Measurements from ENCODE around the gene WNT7B. TPM values are rescaled to one million over a fixed set of nuclear protein-coding genes. Genes with fewer than 3 reads are reported as not detected.

WNT7B gene
- total and polyA plus RNA-seq, 2 experiments from 2014 or later = 0.10 TPM; not detected in 1

GRCh38 chr22:46010207-46010867 is 33.4 kb upstream of the WNT7B start:
- Histone ChIP-seq H3K4me2 (no peak overlapping the region), H2AFZ (no peak overlapping the region), H3K4me3 (no peak overlapping the region), H3K27ac (ENCODE audit: low read depth) (no peak overlapping the region), H3K36me3 (ENCODE audit: insufficient read depth) (no peaks in the 10 kb centered on the region), H3K9me2 (ENCODE audit: insufficient read depth) (no peaks in the 10 kb centered on the region), H3K79me2 (replicated peaks; ENCODE audit: insufficient read depth) (no peaks in the 10 kb centered on the region), H3F3A (replicated peaks; ENCODE audit: low read depth) (no peaks in the 10 kb centered on the region), H3K4me1 (ENCODE audit: insufficient read depth) (peaks cover 3% of the 10 kb centered on the region; the same call in 1 of the 2 replicates), H3K27me3 (ENCODE audit: insufficient read depth) (no peaks in the 10 kb centered on the region), H4K20me1 (replicated peaks; ENCODE audit: insufficient read depth) (no peaks in the 10 kb centered on the region)
- Mint-ChIP-seq H3K4me3 (no peak overlapping the region), H3K36me3 (ENCODE audit: low read depth) (no peaks in the 10 kb centered on the region), H3K9me3 (no peaks in the 10 kb centered on the region), H3K27ac (no peak overlapping the region), H3K4me1 (peaks cover 8% of the 10 kb centered on the region), H3K27me3 (ENCODE audit: insufficient read depth, low read depth, poor library complexity) (peaks cover 9% of the 10 kb centered on the region)
- DNase-seq (ENCODE audit: low spot score) (no peak), ATAC-seq (no peak)
- no peak for TF ChIP-seq REST (IDR thresholded peaks at IDR 0.05; ENCODE audit: unreplicated experiment)
- TF ChIP-seq CREB1 (CRISPR knock-in tag; IDR thresholded peaks at IDR 0.05; ENCODE audit: low read depth) = no peak
- no peak for TF ChIP-seq EZH2 (IDR thresholded peaks at IDR 0.05; ENCODE audit: low read depth, unreplicated experiment)
- TF ChIP-seq STAT1 (IDR thresholded peaks at IDR 0.05; ENCODE audit: unreplicated experiment) = no peak
- TF ChIP-seq ZNF114 (CRISPR knock-in tag; IDR thresholded peaks at IDR 0.05) = no peak
- TF ChIP-seq, protein P1, sequence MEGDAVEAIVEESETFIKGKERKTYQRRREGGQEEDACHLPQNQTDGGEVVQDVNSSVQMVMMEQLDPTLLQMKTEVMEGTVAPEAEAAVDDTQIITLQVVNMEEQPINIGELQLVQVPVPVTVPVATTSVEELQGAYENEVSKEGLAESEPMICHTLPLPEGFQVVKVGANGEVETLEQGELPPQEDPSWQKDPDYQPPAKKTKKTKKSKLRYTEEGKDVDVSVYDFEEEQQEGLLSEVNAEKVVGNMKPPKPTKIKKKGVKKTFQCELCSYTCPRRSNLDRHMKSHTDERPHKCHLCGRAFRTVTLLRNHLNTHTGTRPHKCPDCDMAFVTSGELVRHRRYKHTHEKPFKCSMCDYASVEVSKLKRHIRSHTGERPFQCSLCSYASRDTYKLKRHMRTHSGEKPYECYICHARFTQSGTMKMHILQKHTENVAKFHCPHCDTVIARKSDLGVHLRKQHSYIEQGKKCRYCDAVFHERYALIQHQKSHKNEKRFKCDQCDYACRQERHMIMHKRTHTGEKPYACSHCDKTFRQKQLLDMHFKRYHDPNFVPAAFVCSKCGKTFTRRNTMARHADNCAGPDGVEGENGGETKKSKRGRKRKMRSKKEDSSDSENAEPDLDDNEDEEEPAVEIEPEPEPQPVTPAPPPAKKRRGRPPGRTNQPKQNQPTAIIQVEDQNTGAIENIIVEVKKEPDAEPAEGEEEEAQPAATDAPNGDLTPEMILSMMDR (conservative IDR thresholded peaks at IDR 0.05; ENCODE audit: low read depth in 2 of 2) = no peak
- TF ChIP-seq ZNF331 (CRISPR knock-in tag; IDR thresholded peaks at IDR 0.05; ENCODE audit: low read depth) = no peak
- TF ChIP-seq POLR2AphosphoS5 (IDR thresholded peaks at IDR 0.05; ENCODE audit: low read depth) = no peak
- TF ChIP-seq ZNF462 (CRISPR knock-in tag; IDR thresholded peaks at IDR 0.05) = no peak
- TF ChIP-seq EZH2phosphoT487 (IDR thresholded peaks at IDR 0.05; ENCODE audit: unreplicated experiment) = no peak
- TF ChIP-seq ETS1 (IDR thresholded peaks at IDR 0.05) = no peak
- no peak for TF ChIP-seq NANOG (IDR thresholded peaks at IDR 0.05; ENCODE audit: borderline replicate concordance)
- no peak for TF ChIP-seq JUNB (IDR thresholded peaks at IDR 0.05; ENCODE audit: unreplicated experiment)

Data from GM23338 (cell line).